ENCODE results near the gene CLDN7.

CLDN7 gene

DNA sequence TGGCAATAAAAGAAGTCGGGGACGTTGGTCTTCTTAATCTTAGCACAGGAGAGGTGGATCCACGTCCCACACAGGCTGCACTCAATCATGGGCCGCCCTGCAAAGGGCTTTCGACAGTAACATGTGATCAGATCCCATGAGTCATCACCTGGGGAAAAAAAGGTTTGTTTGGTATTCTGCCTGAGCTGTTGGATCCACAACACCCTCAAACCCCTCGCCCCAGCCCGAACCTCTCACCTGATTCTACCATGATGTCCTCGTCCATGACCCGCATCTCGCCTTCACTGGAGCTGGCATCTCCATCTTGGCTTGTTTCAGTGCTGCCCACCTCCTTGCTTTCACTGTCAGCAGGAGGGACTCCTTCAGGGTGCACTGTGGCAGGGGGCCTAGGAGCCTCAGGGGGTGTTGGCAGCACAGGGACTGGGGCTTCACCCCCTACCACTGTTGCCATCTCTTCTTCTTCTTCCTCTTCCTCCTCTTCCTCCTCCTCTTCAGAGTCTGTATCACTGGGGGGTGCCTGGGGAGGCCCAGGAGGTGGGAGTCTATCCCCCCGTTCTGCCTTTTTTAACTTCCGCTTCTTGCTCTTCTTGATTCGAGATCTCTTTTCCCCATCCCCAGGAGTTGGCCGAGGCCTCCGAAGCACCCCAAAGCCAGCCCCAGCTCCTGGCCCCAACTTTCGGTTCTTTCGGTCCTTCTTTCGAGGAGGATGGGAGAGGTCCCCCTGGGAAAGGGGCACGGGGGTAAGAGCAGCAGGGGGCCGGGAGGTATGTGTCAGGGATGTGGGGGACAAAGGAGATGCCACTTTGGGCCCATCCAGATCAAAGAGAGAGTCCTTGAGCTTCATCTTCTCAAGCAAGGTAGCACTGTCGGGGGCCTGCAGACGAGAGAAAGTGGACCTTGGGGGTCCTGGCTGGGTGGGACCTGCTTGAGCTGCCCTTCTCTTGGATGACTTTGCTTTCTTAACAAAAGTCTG is 26.3 kb downstream of the CLDN7 start:
- no peak for DNase-seq

DNA sequence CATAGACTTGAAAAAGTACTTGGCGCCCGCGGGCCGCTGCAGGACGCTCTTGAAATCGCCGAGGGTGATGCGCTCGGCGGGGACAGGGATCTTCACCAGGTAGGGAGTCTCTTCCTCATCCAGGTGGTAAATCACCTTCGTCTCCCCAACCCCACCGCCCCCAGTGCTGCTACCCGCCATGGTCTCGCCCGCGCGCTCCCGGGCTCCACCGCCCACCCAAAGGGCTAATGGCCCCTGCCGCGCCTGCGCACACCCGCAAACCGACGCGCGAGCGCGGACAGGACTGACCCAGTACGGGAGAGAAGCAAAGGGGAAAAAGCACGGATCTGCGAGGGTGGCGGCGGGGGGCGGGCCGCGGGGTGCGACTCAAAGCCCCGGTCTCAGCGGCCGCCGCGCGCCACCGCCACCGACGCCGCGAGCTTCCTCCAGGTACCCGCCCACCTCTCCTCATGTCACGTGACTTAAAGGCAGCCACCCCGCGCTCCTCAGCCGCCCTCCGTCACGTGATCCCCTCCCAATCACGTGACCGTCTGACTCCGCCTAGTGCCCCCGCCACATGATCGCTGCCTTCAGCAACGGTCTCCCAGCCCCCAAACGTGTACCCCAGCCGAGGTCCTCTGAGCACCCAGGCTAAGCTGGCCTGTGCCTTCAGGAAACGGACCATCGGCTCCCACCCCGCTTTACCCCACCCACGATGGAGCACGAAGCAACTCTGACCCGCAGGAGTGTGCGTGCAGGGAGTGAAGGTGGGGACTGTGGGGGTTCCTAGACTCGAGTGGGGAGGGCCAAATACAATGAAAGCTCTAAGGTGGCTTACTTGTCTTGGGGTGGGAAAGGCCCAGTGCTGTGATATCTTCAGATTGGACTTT is 28.0 kb downstream of the CLDN7 start, which contains the start of gene DVL2:
DVL2 (minus strand) TSS at position 435 of the 869 bp plus-strand sequence; CDS start at position 180, 255 bp downstream.
- DNase-seq = peak; percentile 90

DNA sequence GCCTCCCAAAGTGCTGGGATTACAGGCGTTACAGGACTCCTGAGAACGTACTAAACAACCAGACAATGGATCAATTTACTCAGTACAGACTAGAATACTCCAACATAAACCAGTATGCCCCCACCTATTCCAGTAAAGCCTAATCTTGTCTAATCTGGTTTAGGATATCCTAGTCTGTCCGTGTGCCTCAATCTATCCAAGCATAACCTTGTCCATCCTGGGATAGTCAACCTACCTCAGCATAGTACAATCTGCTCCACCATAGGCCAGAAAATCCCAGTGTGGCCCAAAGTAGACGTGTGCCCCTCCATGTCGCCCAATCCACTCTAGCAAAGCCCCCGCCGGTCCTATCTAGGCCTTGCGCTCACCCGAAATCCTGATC is 28.6 kb downstream of the CLDN7 start:
- no peak for DNase-seq

DNA sequence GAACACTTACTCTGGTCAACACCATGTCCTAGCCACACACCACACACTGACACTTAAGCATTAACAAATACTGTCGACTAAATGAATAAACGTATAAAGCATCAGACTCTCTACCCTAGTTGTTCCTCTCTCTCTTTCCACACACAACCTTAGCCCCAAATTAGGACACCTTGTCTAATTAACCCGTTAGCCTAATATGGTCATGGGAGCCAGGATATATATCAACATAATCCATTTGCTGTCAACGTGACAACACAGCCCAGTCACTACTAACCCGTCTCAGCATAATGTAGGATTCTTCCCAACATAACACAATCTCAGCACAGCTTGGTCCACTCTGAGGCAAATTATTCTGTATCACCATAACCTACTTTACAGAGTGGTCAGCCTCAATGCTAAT is 30.2 kb downstream of the CLDN7 start:
- DNase-seq = no peak

DNA sequence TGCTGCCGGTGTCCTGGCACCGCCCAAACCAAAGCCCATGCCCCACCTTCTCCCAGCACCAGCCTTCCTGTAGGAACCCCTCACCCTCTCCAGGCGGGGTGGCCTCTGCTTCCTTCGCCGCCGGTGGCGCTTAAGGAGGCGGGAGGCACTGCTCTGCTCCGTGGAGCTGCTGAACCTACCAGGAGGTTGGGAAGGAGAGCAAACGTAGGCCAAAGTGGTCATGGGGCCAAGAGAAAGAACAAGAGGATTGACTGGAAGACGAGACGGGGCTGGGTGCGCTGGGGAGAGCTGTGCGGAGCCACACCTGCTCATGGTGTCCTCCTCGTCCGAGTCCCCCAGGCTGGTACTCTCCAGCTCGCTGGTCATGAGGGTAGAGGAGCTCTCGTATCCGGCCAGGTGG is 32.8 kb downstream of the CLDN7 start:
- no peak for DNase-seq

DNA sequence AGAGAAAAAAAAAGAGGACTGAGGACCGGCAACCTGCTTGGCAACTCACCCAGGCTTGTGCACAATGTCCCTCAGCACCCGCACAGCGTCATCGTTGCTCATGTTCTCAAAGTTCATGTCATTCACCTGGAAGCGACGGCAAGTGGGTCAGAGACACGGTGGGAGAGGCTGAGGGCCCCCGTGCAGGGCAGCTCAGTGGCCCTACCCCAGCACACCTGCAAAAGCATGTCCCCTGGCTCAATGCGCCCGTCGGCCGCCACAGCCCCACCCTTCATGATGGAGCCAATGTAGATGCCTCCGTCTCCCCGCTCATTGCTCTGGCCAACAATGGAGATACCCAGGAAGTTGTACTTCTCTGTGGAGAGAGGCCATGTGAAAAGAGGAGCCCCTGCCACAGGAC is 33.4 kb downstream of the CLDN7 start:
- DNase-seq = no peak

DNA sequence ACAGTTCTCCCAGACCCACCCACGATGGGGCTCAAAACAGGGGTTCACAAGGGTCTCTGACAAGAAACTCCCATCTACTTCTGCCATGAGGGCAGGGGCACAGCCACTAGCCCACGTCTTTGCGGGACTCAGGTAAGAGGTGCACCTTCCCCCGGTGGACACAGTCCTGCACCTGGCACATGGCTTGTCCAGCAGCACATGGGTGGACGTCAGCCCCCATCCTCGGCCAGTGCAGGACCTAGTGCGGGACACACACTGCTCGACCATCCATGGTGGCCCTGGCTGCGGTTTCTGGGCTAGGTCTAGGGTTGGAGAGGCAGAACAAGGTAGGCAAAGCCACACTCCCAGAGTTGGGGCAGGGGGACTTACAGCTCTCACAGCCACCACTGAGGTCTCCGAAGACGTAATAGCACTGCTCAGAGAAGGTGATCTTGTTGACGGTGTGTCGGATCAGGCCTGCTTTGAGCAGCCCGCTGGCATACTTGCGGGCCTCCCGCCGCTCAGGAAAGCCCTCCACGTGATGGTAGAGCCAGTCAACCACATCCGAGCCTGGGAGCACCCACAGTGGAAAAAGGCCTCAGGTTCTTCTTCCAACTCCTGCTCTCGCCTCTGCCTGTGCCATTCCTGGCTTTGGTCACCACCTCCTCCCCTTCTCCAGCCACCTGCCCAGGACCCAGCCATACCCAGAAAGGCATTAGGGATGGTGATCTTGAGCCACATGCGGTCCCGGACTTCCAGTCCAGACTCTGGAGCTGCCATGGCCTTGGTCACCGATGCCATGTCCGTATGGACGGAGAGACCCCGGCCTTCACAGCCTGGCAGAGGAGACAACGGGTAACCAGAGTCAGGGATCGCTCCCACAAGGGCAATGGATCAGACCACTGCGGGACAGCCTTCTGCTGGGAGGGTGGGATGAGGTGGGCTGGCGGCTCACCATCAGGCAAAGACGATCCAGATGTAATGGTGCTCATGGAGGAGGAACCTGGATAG is 35.3 kb downstream of the CLDN7 start:
- DNase-seq = no peak

DNA sequence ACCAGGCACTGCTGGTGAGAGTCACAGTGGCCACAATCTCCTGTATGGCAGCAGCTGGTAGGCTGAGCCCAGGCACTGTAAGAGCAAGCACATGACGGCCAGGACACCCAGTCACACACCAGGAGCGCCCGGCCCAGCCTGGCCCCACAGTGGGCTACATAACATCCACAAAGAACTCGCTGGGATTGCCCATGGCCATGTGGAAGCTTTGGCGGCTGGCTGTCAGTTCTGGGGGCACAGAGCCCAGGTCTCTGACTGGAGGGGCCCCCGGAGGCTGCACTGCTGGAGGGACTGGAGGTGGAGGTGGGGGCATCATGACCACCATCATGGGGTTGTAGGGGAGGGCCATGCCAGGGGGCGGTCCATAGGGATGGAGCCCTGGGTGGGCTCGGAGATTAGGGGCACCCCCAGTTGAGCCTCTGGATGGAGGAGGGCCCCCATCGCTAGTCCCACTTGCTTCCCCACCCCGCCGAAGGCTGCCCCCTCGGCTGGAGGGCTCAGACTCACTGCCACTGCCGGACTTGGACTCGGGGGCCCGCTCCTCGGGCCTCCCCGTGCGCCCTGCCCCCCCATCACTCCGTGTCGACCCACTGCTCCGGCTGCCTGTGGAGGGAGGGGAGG is 36.5 kb downstream of the CLDN7 start:
- DNase-seq = no peak

DNA sequence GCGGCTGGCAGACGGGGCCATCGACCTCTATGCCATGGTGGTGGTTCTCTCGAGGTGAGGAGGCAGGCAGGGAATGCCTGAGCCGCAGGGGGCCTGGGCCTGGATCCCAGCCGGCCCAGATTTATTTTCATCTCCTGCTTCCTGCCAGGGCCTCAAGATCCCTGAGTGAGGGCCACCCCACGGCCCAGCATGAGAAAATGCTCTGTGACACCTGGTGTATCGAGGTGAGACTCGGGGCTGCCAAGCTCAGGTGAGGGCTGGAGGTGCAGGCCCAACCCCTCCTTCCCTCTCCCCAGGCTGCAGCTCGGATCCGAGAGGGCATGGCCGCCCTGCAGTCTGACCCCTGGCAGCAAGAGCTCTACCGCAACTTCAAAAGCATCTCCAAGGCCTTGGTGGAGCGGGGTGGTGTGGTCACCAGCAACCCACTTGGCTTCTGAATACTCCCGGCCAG is 37.6 kb downstream of the CLDN7 start:
- DNase-seq = no peak

DNA sequence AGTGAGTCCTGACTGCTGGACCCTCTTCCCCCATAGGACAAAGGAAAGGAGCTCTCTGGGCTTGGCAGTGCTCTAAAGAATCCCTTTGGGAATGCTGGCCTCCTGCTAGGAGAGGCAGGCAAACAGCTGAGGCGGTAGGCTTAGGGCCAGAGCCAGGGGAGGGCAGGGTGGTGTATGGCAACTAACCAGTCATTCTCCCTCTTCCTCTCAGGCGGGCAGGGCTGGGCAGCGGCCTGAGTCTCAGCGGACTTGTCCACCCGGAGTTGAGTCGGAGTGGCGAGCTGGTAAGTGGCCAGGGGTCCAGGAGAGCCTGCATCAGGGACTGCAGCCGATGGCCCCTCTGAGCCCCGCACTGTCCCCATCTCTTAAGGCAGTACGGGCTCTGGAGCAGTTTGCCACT is 38.2 kb downstream of the CLDN7 start:
- no peak for DNase-seq

DNA sequence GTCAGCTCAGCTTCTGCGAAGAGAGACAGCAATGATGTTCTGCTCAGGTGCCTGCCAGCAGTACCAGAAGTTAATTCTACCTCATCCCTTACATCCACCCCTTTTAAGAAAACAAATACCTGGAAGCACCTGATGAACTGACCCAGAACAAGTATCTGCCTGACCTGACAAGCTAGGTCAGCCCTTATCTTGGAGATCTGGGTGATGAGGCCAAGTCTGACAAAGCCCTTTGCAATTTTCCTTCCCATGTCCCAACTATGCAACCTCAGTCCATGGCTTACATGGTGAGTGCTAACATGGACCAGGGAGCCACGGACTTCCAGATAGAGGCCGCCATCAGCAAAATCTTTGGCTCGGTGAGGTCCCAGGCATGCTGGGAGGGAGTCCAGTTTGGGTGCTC is 38.9 kb downstream of the CLDN7 start:
- DNase-seq = no peak

DNA sequence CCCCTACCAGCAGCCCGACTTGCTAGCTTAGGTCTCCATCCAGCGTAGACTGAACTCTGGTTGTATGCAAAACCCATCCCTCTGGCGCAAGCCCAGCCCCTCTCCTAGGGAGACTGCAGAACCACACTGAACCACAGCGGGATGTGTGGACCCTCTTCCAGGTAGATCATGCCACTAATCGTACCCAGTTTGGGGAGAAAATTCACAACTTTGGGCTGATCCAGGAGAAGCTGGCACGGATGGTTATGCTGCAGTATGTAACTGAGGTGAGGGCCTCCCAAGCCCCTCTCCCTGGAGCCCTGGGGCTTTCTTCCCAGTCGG is 39.3 kb downstream of the CLDN7 start:
- DNase-seq = no peak

DNA sequence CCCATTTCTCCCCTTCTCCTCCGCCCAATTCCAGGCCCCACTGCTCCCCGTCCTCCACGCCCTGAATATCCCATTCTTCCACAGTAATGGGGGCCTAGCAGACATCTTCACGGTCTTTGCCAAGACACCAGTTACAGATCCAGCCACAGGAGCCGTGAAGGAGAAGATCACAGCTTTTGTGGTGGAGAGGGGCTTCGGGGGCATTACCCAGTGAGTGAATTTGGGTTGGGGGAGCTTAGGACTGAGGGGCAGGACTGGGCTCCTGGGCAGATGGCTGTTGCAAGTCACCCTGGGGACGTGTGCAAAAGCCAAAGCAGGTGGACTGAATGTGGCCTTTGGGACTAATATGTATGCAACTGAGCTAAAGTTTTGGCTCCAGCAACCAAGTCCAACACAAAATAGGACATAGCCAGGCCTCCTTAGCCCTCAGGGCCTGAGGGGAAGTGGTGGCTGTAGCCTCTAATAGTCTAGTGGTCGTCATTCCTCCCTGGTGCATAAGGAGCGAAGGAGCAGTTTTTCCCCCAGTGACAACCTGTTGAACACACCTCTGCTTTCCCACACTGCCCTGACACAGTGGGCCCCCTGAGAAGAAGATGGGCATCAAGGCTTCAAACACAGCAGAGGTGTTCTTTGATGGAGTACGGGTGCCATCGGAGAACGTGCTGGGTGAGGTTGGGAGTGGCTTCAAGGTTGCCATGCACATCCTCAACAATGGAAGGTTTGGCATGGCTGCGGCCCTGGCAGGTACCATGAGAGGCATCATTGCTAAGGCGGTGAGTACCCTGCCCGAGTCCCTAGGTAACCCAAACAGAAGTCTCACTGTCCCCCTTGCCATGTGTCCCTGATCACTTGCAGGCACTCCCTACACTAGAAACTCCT is 39.9 kb downstream of the CLDN7 start:
- DNase-seq = no peak

DNA sequence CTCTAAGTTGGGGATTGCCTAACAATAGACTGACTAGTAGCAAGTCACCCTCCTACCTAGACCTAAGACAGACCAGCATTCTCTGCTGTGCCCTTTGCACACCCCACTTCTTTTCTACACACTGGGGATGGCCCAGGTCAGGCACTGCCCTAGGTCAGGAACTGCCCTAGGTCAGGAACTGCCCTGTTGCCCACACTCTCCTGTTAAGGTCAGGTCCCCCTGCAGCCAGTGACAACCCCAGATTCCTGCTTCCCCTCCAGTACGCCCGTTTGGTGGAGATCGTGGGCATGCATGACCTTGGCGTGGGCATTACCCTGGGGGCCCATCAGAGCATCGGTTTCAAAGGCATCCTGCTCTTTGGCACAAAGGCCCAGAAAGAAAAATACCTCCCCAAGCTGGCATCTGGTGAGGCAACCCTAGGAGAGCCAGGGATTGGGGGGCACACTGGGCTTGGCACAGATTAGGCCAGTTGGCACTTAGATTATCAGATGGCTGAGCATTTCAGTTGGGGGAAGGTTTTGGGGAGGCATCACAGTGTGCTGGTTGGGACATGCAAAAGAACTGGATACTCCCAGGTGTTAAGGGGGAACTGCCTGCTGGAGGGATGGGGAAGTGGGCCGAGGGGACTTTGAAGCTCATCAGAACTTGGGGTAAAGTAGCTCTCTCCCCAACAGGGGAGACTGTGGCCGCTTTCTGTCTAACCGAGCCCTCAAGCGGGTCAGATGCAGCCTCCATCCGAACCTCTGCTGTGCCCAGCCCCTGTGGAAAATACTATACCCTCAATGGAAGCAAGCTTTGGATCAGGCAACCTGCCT is 40.8 kb downstream of the CLDN7 start:
- DNase-seq = no peak

DNA sequence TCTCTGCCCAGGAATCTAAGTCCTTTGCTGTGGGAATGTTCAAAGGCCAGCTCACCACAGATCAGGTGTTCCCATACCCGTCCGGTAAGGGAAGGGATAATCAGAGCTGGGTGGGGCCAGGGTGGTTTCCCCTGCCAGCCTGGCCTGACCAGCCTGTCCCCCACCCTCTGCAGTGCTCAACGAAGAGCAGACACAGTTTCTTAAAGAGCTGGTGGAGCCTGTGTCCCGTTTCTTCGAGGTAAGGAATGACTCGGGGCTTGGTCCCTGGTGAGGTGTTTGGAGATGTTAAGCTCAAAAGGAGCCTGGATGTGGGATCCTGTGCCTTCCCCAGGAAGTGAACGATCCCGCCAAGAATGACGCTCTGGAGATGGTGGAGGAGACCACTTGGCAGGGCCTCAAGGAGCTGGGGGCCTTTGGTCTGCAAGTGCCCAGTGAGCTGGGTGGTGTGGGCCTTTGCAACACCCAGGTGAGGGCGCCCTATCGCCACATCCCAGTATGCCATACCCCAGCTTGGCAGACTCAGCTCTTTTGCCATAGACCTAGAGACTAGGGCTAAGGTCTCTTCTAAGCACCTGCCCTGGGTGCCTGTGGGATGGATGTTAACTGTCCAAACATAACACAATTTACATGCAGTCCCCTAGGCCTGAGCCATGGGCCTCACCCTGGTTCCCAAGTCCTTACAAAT is 41.5 kb downstream of the CLDN7 start:
- DNase-seq = peak; percentile 59

DNA sequence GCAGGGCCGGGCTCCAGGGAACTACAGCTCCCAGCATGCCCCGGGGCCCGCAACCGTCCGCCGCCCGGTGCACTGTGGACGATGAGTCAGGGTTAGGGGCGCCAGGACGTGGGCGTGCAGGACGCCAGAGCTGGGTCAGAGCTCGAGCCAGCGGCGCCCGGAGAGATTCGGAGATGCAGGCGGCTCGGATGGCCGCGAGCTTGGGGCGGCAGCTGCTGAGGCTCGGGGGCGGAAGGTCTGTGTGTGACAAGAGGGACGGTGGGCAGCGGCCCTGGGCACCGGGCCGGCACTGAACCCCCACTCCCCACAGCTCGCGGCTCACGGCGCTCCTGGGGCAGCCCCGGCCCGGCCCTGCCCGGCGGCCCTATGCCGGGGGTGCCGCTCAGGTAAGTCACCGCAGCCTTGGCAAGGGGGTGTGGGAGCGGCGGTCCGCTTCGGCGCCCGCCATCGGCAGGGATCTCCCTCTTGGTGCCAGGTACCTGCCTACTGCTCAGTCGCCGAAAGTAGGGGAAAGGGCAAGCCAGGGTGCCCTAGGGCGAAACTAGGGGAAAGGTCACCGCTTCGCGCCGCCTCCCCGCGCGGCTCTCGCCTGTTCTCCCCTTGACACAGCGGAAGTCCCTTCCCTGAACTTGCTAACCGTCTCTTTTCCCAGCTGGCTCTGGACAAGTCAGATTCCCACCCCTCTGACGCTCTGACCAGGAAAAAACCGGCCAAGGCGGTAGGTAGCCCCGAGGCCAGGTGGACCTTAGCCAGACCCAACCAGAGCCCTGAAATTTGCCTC is 42.3 kb downstream of the CLDN7 start, which contains the start of the genes ACADVL and DLG4:
ACADVL (plus strand) TSS at position 127 of the 781 bp plus-strand sequence; CDS start at position 174, 47 bp downstream.
DLG4 (minus strand) TSS at position 25 of the 781 bp plus-strand sequence.
- DNase-seq = peak; percentile 75

DNA sequence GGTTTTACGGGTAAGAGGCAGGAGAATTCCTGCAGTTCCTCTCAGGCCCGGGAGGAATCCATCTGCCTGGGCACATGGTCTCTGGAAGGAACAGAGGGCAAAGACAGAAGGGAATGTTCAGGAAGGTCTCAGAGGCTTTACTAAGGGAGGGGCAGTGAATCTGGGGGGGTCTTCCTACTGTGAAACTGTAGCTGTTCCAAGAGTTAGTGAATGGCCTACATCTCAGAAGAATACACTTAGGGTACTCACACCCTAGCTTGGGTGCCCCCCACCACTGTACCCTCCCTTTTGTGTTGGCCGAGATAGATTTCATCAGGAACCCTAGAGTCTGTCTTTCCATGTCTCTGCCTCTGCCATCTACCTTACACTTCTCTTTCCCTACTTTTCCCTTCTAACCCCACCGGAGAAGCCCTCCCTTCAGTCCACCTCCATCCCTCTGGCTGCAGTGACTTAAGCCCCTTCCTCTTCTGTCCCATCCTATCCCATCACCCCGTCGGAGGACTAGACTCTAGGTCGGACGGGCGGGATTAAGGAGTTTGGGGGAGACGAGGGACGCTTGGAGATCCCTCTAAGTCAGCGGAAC is 43.0 kb downstream of the CLDN7 start:
- DNase-seq = no peak

DNA sequence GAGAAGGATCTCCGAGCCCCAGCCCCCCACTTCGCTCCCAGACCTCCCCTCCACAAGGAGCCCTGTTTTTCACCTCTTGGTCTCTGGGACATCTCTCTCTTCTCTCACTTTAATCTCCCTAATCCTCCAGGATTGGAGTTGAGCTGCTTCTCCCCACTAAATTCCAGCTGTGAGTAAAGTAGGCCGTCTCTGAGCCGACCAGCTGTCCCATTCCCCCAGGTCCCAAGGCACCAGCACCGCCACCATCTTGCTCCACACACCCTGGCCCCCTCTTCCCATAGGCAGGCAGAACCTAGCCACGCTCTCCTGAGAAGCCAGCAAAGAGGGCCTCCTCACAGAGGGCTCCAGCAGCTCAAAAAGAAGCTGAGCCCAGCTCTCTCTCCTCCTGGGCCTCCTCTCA is 43.5 kb downstream of the CLDN7 start:
- no peak for DNase-seq
